Brain microvascular endothelial cell (primary cell): ENCODE results near the gene C4B.
"Not testable (repeated sequence)": the region's sequence is repeated elsewhere in the genome, so short reads cannot be mapped to it uniquely, and the experiment has no call there.

Source experiments
- DNase-seq: peaks from one replicate; pipeline ENCODE4 v3.0.0-alpha.2; 2020
- H3K27ac ChIP-seq: fragments of 250-450 bp; sonication (Bioruptor Pico); 2 replicates; pipeline ENCODE4 v1.5.1; 2020; ENCODE audit warnings: mild to moderate bottlenecking, moderate library complexity
- H3K27me3 ChIP-seq: fragments of 250-450 bp; sonication (Bioruptor Pico); replicated peaks from 2 replicates; pipeline ENCODE4 v1.5.1; 2020; ENCODE audit warnings: mild to moderate bottlenecking
- H3K36me3 ChIP-seq: fragments of 250-450 bp; sonication (Bioruptor Pico); replicated peaks from 2 replicates; pipeline ENCODE4 v1.5.1; 2020; ENCODE audit warnings: mild to moderate bottlenecking
- H3K4me3 ChIP-seq: 2 replicates; pipeline ENCODE4 v1.5.1; 2011; ENCODE audit warnings: low read depth, mild to moderate bottlenecking, control low read depth, low read length, moderate library complexity
- in situ Hi-C: cut with HindIII; loops from 2 replicates; pipeline ENCODE4 v1.10.0; 2017; ENCODE audit warnings: low sequenced_read_pairs, low pct_ligation_motif_present
- TF ChIP-seq, protein P1 (sequence below): IDR thresholded peaks from 2 replicates; pipeline ENCODE4 v1.5.1; 2011; ENCODE audit warnings: low read depth, mild to moderate bottlenecking, moderate library complexity, low read length, control low read depth, inconsistent platforms; ENCODE audit errors: missing control alignments

Gene C4B

GRCh38 chr6:32014547-32014946, at the start of gene C4B:
Gene C4B, plus strand, starts transcription at chr6:32014795. Its CDS starts 51 bp downstream, at chr6:32014846.
- H3K36me3 ChIP-seq, H3K4me3 ChIP-seq, H3K27ac ChIP-seq, H3K27me3 ChIP-seq, DNase-seq, in situ Hi-C loops: not testable (repeated sequence)

- Histone ChIP-seq H3K36me3 (peaks cover 79% of the 10 kb centered on the region), H3K4me3 (no peak overlapping the region), H3K27me3 (no peaks in the 10 kb centered on the region), H3K27ac (no peak overlapping the region)
- in situ Hi-C loops = no loop called here
- TF ChIP-seq, protein P1, sequence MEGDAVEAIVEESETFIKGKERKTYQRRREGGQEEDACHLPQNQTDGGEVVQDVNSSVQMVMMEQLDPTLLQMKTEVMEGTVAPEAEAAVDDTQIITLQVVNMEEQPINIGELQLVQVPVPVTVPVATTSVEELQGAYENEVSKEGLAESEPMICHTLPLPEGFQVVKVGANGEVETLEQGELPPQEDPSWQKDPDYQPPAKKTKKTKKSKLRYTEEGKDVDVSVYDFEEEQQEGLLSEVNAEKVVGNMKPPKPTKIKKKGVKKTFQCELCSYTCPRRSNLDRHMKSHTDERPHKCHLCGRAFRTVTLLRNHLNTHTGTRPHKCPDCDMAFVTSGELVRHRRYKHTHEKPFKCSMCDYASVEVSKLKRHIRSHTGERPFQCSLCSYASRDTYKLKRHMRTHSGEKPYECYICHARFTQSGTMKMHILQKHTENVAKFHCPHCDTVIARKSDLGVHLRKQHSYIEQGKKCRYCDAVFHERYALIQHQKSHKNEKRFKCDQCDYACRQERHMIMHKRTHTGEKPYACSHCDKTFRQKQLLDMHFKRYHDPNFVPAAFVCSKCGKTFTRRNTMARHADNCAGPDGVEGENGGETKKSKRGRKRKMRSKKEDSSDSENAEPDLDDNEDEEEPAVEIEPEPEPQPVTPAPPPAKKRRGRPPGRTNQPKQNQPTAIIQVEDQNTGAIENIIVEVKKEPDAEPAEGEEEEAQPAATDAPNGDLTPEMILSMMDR = no peak
- no peak for DNase-seq
Observed at GRCh38 chr6:31965700-31966099, 48.9 kb upstream of the C4B start.

DNA sequence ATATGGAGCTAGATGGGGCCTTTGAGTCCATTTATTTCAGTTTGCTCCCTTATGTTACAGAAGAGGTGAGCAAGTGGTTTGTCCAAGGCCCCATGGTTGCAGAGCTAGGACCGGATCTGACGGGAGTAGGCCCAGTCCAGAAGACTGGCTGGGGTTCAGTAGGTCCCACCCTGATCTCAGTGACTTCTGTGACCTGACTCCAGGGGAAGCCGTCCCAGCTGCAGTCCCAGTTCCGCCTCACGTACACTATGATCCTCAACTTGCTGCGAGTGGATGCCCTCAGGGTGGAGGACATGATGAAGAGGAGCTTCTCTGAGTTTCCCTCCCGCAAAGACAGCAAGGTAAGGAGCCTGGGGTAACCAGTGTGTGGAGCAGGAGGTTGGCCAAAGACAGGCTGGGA, 48.1 kb upstream of the C4B start:
- no peak for DNase-seq
- no peak overlapping the region for H3K4me3 ChIP-seq
- H3K27ac ChIP-seq = no peak overlapping the region
- H3K36me3 ChIP-seq = peaks cover 71% of the 10 kb centered on the region
- TF ChIP-seq, protein P1 = no peak
- H3K27me3 ChIP-seq = no peaks in the 10 kb centered on the region
- in situ Hi-C loops = no loop called here

GRCh38 chr6:31966997-31967925, 47.3 kb upstream of the C4B start:
- no peak for DNase-seq
- TF ChIP-seq, protein P1 = no peak
- H3K27me3 ChIP-seq = no peaks in the 10 kb centered on the region
- in situ Hi-C loops = no loop called here
- H3K4me3 ChIP-seq = no peak overlapping the region
- H3K36me3 ChIP-seq = peaks cover 64% of the 10 kb centered on the region
- H3K27ac ChIP-seq = no peak overlapping the region

GRCh38 chr6:31967926-31968320, 46.7 kb upstream of the C4B start:
- in situ Hi-C loops = no loop called here
- H3K4me3 ChIP-seq = no peak overlapping the region
- peaks cover 57% of the 10 kb centered on the region for H3K36me3 ChIP-seq
- TF ChIP-seq, protein P1 = no peak
- no peaks in the 10 kb centered on the region for H3K27me3 ChIP-seq
- no peak overlapping the region for H3K27ac ChIP-seq
- DNase-seq = no peak

DNA sequence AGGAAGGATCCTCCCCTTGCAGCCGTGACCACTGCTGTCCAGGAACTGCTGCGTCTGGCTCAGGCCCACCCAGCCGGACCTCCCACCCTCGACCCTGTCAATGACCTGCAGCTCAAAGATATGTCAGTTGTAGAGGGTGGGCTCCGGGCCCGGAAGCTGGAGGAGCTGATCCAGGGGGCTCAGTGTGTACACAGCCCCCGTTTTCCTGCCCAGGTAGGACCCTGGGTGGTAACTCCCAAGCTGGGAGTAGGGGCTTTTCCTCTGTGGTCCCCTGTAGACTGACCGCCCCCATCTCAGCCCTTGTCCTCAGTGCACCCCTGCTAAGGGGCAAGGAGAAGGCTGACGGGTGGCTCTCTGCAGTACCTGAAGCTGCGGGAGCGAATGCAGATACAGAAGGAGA, 46.3 kb upstream of the C4B start:
- Histone ChIP-seq H3K36me3 (peaks cover 56% of the 10 kb centered on the region), H3K4me3 (no peak overlapping the region), H3K27me3 (no peaks in the 10 kb centered on the region), H3K27ac (no peak overlapping the region)
- DNase-seq = no peak
- TF ChIP-seq, protein P1 = no peak
- in situ Hi-C loops = no loop called here
